Brain pericyte (primary cell): ENCODE data around the gene TBC1D10A.

ENCODE experiments used
- DNase-seq: peaks from one replicate; pipeline ENCODE4 v3.0.0-alpha.2; 2012; ENCODE audit warnings: low read depth, low spot score

The TBC1D10A gene

DNA sequence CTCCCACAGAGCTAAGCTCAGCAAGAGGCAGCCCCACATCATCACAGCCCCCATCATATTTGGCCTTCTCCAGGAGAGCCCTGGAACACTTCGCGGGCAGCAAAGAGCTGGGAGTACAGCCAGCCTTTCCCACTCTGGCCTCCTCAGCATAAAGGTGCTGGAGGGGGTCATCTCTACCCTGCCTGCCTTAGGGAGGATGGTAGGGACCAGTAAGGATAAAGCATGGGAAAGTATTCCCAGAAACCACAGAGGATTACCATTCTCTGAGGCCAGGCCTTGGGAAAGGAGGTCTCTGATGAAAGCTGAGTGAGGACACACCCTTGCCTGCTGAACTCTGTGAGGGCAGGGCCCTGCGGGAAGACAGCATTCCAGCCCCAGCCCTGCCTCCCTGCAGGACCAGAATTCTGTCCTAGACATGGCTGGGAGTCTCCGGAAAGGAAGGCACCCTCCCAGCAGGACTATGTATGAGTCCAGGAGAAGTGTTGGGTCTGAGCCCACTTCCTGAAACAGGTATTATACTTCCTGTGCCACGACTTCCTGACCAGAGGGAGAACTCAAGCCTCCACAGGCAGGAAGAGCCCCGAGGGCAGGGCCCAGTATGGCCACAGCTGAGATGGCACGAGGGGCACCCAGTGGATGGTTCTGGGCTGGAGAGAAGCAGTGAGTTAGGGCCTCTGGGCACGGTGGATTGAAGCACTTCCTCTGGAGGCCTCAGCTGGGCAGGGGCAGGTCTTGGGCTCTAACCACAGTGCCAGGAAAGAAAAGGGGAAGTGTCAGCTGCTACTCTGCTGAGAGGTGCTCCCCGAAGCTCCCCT is 24.5 kb downstream of the TBC1D10A start:
- no peak for DNase-seq

GRCh38 chr22:30299322-30299721 is 27.4 kb downstream of the TBC1D10A start:
- no peak for DNase-seq

DNA sequence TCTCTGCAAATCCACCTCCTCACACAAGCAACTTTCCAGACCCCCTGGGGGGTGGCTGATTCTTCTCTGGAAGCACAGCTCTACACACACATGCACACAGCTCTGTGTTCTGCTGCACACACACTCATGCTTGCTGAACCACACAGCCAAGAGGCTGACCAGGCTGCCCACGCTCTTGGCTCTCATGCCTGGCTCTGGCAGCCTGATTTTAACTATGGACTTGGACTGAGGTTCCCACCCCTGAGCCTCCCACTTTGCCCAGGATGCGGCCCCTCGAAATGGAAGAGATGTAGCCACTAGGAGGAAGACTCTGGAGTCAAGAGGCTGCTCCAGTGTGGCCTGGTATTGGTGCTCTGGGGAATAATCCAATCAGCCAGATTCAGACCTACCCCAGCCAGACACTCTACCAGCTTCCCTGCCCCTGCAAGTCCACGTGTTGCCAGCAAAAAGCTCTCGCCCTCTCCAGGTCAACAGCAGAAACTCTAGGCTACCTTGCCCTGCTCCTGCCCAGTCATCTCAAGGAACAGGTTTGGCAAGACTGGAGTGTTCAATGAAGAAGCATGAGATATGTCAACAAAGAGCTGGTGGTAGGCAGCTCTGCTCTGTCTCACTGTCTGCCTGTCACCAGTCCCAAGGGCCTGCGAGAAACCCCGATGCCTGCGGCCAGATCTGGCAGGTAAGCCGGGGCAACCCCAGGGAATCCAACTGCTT is 28.6 kb downstream of the TBC1D10A start:
- no peak for DNase-seq

DNA sequence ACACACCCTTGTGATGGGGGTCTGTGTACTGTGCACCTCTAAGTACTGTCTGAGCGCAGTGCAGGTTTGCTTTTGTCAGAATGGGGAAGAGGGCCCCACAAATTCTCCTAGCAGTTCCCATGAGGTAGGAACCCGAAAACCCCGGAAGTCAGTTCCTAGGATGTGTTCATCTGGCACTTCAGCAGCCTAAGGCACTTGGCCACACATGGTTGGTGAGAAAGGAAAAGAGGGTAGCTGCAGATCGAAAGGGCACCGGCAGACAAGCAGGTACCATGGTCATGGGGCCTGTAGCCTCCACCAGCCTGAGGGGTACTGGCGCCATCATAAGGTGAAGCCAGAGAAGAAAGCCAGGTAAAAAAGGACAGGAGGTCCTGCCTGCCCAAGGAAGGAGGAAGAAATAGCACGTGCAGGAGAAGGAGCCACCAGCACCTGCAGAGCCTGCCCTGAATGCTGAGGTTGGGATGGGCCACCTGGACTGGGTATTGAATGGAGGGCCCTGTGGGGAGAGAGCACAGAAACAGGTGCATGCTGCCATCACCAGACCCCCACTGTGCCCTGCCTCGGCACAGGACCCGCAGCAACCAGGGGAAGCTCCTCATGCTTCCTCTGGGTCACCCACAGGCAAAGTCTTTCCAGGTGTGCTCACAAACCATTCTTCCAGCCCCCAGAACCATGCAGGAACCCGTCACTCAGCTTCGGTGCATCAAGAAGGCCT is 29.3 kb downstream of the TBC1D10A start:
- DNase-seq = no peak

- DNase-seq = no peak
Measured at GRCh38 chr22:30296833-30297232, 29.9 kb downstream of the TBC1D10A start.

- DNase-seq = no peak
Measured at GRCh38 chr22:30296324-30296723, 30.4 kb downstream of the TBC1D10A start.

- no peak for DNase-seq
Measured at GRCh38 chr22:30295576-30295975, 31.2 kb downstream of the TBC1D10A start.

GRCh38 chr22:30294830-30295229 is 31.9 kb downstream of the TBC1D10A start:
- DNase-seq = no peak

GRCh38 chr22:30294066-30294465 is 32.7 kb downstream of the TBC1D10A start:
- DNase-seq = no peak

- DNase-seq = no peak
Measured at GRCh38 chr22:30293026-30293425, 33.7 kb downstream of the TBC1D10A start.

GRCh38 chr22:30292069-30292970 is 34.4 kb downstream of the TBC1D10A start:
- DNase-seq = no peak

DNA sequence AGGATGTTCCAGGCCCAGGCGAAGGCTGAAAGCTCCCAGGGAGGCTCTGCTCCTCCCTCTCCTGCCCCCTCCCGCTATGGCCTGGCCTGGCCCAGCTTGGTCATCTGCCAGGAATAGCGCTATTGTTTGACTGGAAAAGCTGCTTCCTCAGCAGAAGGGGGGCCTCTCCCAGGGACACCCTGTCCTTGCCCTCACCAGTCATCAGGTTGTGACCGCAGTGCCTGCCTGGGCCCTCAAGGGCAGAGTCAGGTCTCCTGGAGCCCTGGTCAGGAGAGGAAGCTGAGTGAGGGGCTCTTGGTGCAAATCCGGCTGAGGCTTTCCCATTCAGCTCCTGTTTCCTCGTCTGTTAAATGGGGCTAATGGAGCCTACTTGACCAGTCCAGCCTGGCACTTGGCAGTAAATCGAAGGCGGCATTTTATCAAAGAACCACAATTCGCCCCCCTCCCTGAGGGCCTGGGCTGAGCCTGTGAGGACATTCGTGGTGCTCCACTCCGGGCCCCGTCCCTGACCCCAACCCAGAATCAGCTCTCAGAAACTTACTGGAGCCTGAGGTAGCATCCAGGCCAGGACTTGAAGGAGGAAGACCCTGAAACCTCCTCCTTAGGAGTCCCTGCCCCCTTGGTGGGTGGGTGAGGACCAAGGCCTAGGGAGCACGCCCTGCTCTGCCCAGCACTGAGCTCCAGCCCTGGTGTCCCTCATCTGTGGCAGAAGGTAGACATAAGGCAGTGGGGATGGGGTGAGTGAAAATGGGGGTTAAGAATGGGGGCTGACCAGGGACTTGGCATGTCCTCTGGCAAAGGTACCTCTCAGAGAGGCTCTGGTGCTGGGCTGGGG is 35.5 kb downstream of the TBC1D10A start:
- no peak for DNase-seq

GRCh38 chr22:30290342-30291057 is 36.2 kb downstream of the TBC1D10A start:
- DNase-seq = no peak

- DNase-seq = no peak
Measured at GRCh38 chr22:30289980-30290313, 36.8 kb downstream of the TBC1D10A start.

GRCh38 chr22:30289141-30289979 is 37.4 kb downstream of the TBC1D10A start, which contains the start of gene CASTOR1:
Gene CASTOR1 (minus strand): TSS chr22:30289505. CDS start chr22:30289497, 8 bp downstream.
- DNase-seq = peak; percentile 94

DNA sequence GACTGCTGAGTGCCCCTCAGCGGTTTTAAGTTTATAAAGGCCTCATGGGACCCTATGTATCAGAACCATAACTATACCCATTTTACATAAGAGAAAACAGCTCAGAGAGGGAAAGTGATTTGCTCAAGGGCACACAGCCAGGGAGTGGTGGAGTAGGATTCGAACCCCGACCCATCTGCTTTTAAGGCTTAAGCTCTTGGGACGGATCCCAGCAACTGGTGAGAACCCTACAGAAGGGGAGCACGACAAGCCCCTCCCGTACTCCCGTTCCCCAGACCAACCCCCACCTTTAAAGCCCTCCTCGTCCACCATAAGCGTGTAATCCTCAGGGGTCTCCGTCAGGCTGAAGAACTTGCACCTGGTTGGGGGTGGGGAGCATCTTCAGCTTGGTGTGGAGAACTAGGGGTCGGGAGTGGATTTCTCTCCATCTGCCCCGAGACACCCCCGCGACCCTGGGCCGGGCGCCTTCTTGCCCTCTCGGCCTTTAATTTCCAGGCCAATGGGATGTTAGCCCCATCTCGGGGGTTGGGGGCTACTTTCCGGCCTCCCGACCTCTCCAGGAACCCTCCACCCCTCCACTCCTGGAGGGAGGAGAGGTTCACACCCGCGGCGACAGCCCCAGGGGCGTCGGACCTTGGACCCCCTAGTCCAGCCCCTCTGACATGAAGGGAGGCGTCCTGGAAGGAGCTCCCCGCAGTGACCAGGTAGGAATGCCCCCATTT is 38.2 kb downstream of the TBC1D10A start:
- DNase-seq = no peak

GRCh38 chr22:30287648-30288418 is 38.9 kb downstream of the TBC1D10A start:
- DNase-seq = peak; percentile 82
